Gastrocnemius medialis (tissue), 4 donors: ENCODE data around the gene BLVRB.

ENCODE experiments used
- POLR2A ChIP-seq, 2 donors: fragments of 450-650 bp; IDR thresholded peaks; one replicate each; pipeline ENCODE4 v1.6.1; 2017; ENCODE audit warnings: antibody characterized with exemption in 2 of 2, mild to moderate bottlenecking in 2 of 2, moderate library complexity in 2 of 2
- TF ChIP-seq, protein P1 (sequence below), 5 experiments: fragments of 450-650 bp in 3 of 5; fragments of 200-600 bp in 2 of 5; sonication (generic) in 2 of 5; IDR thresholded peaks in 4 of 5; conservative IDR thresholded peaks in 1 of 5; 1 replicate in 4 of 5; 2 replicates in 1 of 5; pipeline ENCODE4 v1.5.1; 2016 to 2019; ENCODE audit warnings: antibody characterized with exemption in 5 of 5, mild to moderate bottlenecking in 3 of 5, moderate library complexity in 3 of 5

DNA sequence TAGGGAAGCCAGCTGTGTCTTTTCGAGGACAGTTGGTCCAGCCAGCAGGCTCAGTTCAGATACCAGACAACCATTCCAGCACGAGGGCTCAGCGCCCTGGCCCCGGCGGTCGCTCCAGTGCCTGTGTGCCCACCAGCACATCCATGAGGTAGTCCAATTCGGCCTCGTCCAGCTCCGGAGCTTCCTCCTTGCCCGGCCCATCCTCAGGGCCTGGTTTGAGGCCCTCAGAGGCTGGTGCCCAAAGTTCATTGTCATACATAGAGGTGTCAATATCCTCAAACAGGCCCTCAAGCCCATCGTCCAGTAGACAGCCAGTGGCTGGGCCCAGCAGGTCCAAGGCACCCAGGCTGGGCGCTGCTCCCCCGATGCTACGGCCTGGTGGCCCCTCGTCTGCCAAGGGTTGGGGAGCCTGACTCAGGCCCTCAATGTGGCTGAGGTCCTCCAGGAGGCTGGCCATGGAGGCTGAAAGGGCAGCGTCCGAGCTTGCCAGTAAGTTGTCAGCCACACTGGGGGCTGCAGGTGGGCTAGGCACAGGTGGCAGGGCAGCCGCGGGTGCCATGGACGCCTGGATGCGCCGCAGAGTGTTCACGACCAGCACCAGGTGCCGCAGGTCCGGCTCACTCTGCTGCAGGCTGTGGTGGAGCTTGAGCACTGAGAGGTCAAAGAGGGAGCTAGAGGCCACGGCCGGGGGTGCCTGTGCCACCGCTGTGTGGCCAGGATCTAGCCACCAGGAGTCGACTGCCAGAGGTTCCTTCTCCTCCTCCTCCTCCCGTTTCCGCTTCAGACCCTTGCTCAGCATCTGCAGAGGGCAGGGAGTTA is 42.6 kb downstream of the BLVRB start:
- TF ChIP-seq, protein P1, sequence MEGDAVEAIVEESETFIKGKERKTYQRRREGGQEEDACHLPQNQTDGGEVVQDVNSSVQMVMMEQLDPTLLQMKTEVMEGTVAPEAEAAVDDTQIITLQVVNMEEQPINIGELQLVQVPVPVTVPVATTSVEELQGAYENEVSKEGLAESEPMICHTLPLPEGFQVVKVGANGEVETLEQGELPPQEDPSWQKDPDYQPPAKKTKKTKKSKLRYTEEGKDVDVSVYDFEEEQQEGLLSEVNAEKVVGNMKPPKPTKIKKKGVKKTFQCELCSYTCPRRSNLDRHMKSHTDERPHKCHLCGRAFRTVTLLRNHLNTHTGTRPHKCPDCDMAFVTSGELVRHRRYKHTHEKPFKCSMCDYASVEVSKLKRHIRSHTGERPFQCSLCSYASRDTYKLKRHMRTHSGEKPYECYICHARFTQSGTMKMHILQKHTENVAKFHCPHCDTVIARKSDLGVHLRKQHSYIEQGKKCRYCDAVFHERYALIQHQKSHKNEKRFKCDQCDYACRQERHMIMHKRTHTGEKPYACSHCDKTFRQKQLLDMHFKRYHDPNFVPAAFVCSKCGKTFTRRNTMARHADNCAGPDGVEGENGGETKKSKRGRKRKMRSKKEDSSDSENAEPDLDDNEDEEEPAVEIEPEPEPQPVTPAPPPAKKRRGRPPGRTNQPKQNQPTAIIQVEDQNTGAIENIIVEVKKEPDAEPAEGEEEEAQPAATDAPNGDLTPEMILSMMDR (IDR thresholded peaks at IDR 0.05 in 4 of 5, conservative IDR thresholded peaks at IDR 0.05 in 1 of 5), result no peak
- TF ChIP-seq POLR2A (IDR thresholded peaks at IDR 0.05), result no peak
